GM12873 (cell line): ENCODE results near the gene FYCO1.

ENCODE experiments used
- TF ChIP-seq, protein P1 (sequence below): IDR thresholded peaks from 2 replicates; pipeline ENCODE4 v1.5.1; 2012; ENCODE audit warnings: low read depth, mild to moderate bottlenecking, moderate library complexity, low read length, control low read depth; ENCODE audit not compliant: insufficient read depth; ENCODE audit errors: missing control alignments

FYCO1 gene

DNA sequence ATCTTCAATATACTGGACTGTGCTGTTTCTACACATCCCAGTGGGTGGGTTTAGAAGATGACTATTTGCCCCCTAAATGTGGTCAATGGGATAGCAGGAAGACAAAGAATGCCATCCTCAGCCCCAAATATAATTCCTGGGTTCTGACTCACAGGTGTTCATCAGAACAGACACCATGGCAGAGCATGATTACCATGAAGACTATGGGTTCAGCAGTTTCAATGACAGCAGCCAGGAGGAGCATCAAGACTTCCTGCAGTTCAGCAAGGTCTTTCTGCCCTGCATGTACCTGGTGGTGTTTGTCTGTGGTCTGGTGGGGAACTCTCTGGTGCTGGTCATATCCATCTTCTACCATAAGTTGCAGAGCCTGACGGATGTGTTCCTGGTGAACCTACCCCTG lies 49.3 kb downstream of the FYCO1 start:
- TF ChIP-seq, protein P1, sequence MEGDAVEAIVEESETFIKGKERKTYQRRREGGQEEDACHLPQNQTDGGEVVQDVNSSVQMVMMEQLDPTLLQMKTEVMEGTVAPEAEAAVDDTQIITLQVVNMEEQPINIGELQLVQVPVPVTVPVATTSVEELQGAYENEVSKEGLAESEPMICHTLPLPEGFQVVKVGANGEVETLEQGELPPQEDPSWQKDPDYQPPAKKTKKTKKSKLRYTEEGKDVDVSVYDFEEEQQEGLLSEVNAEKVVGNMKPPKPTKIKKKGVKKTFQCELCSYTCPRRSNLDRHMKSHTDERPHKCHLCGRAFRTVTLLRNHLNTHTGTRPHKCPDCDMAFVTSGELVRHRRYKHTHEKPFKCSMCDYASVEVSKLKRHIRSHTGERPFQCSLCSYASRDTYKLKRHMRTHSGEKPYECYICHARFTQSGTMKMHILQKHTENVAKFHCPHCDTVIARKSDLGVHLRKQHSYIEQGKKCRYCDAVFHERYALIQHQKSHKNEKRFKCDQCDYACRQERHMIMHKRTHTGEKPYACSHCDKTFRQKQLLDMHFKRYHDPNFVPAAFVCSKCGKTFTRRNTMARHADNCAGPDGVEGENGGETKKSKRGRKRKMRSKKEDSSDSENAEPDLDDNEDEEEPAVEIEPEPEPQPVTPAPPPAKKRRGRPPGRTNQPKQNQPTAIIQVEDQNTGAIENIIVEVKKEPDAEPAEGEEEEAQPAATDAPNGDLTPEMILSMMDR, result peak; percentile 12

DNA sequence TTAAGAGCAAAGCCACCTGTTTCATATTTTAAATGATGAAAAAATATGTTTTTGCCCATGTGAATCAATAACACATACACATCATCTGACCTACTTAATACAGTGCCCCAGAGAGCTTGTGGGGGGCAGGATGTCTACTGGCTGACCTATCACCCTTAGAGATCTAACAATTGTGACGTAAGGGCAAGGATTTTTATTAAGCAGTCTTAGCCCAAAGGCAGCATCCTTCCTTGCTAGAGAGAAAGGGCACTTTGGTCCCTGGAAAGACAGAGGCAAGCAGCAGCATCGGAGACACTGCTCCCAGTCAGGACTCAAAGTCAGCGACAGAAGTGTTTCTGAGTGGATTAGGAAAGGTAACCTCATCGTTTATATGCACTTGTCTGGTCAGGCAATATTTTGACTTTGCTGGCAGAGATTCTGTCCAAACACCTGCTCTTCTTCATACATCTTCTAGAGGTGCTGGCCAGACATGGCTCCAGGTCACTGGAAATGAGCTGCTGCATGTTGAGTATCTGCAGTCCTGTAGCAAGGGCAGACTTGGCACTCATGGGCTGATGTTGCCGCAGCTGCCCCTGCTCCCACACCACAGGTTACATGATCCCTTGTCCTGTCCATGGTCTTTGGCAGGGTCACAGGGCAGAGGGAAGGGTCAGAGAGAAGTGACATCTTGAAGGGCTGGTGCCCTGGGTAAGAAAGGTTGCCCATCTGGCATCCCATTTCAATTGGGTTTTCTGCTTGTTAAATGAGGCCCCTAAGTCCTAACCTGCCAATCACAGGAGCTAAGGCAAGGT lies 50.6 kb downstream of the FYCO1 start:
- TF ChIP-seq, protein P1, result no peak

DNA sequence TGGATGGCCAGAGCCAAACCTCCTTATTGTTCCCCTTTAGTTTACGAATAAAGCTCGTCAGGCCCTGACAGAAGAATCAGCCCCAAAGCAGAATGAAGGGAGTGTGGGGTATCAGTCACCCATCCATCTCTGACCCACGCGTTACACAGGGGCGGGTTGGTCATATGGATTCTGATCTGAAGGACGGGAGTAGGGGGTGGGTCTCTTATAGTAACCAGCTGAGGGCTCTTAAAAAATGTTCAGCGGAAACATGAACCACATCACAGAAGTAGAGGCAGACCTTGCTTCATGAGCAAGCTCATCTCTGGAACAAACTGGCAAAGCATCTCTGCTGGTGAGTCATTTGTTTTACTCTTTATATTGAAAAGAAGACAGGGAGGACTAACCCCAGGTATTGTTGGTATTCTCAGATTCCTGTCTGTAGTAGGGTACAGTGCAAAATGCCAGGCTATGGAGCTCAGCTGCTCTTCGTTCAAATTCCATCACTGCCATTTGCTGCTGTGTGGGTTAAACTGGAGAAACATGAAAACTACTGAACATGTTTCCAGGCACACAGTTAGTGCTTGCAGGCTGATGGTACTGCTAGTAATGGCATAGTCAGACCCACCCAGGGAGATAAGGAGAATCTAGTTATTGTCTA lies 52.3 kb downstream of the FYCO1 start, which contains the start of gene CXCR6:
CXCR6 (plus strand) TSS at position 258 of the 640 bp plus-strand sequence. CDS start 3,018 bp downstream, outside the sequence.
- TF ChIP-seq, protein P1, result no peak

DNA sequence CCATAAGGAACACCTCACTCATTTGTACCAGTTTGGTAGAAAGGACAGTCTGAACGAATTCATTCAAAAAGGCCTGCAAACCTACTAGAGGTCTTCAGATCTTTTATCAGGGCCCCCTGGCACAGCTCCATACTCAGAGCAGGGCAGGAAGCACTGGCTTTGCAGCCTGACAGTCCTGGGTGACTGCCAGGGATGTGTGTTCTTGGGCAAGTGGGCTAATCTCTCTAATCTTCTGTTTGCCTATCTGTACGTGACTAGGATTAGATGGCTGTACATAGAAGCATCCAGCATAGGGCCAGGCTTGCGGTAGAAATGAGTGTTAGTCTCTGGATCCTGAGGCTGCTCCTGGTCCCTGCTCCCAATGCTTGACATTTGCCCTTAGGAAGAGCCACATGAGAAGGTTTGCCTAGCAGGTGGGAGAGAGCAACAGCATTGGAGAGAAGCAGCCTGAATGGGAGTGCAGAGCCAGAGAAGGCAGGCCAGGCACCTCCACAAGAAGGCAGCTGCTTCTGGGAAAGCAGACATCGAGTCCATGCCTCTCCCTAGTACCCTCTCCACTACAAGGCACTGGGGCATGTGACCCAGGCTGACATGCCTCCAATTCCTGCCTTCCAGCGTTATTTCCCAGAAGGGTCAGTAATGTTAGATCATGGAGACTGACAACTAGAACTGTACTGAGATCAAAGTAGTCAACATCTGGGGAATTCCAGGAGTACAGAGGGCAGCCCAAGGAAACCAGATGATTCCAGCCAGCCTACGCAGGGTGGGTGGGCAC lies 53.4 kb downstream of the FYCO1 start:
- TF ChIP-seq, protein P1, result no peak

DNA sequence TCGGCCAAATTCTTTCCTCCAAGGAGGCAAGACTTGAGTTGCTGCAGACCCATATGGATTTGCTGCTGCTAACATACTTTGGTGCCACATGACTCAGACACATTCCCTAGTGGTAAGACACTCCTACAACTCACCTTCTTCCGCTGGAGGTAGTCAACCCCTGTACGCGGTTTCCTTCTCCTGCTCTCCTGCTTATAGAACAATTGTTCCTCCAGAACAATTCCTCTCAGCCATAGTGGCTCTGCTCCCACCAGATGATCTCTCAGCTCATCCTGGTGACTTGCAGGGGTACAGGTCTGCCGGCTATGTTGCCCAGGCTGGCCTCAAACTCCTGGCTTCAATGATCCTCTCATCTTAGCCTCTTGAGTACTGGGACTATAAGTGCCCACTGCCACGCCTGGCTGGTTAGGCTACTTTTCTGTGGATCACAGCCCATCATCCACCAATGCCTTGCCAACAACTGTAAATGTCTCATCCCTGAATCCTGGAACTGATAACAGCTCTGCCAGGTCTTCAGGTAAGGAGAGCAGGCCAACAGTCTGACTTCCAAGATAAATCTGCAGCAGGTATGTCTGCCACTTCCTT lies 54.8 kb downstream of the FYCO1 start:
- TF ChIP-seq, protein P1, result no peak

DNA sequence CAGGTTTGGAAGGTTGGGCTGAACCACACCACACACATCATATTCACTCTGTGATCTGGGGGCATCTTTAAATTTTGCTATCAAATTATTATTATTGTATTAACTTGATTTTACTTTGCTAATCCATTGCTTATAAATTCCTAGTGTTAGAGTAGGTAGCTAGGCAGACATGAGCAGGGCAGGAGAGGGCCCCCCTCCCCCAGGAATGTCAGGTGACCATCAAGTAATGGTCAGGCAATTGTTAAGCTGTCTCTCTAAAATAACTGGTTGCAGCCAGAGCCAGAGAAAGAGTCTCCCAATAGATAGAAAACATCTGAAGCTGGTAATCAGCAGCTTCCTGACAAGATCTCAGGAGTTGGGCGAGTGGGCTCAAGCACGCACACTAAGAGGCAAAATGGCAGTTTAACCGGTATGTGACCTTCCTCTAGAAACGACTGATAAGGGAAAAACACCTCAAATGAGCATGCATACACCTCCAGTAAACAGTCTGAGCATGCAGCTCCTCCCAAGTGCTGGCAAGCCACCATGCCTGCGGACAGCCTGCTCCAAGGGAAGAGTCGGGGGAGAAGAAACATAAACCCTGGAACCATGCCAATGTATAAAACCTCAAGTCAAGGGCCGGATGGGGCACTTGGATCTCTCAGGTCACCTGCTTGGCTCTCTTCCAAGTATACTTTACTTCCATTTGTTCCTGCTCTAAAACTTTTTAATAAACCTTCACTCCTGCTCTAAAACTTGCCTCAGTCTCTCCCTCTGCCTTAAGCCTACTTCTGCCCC lies 55.4 kb downstream of the FYCO1 start:
- TF ChIP-seq, protein P1, result no peak
